IPS-18a (cell line): ENCODE measurements around the gene HOXB3.
"Not testable (repeated sequence)": the region's sequence is repeated elsewhere in the genome, so short reads cannot be mapped to it uniquely, and the experiment has no call there.

Experiments used
- H3K27ac ChIP-seq: one replicate; pipeline ENCODE4 v1.5.1; 2013; ENCODE audit warnings: low read length
- H3K27me3 ChIP-seq: one replicate; pipeline ENCODE4 v1.6.1; 2013; ENCODE audit warnings: mild to moderate bottlenecking, low read length; ENCODE audit not compliant: control insufficient read depth, insufficient read depth
- H3K36me3 ChIP-seq: one replicate; pipeline ENCODE4 v1.6.1; 2013; ENCODE audit warnings: low read depth, low read length; ENCODE audit not compliant: control insufficient read depth
- H3K4me1 ChIP-seq: one replicate; pipeline ENCODE4 v1.6.1; 2013; ENCODE audit warnings: low read depth, low read length; ENCODE audit not compliant: control insufficient read depth
- H3K4me3 ChIP-seq: one replicate; pipeline ENCODE4 v1.5.1; 2013; ENCODE audit warnings: low read length
- H3K9ac ChIP-seq: one replicate; pipeline ENCODE4 v1.6.1; 2013; ENCODE audit warnings: mild to moderate bottlenecking, low read length, moderate library complexity
- H3K9me3 ChIP-seq: one replicate; pipeline ENCODE4 v1.6.1; 2013; ENCODE audit warnings: low read depth, low read length; ENCODE audit not compliant: control insufficient read depth

Gene HOXB3

GRCh38 chr17:48543107-48543853 is 46.8 kb downstream of the HOXB3 start:
- Histone ChIP-seq H3K9ac (peak overlapping the region; percentile 27), H3K27me3 (peaks cover 100% of the 10 kb centered on the region), H3K4me1 (peaks cover 18% of the 10 kb centered on the region), H3K27ac (no peak overlapping the region), H3K4me3 (peak overlapping the region; percentile 43), H3K9me3 (no peaks in the 10 kb centered on the region), H3K36me3 (no peaks in the 10 kb centered on the region)

- Histone ChIP-seq H3K4me3 (peak overlapping the region; percentile 43), H3K36me3 (no peaks in the 10 kb centered on the region), H3K4me1 (peaks cover 18% of the 10 kb centered on the region), H3K9ac (no peak overlapping the region), H3K27ac (no peak overlapping the region), H3K9me3 (no peaks in the 10 kb centered on the region), H3K27me3 (peaks cover 100% of the 10 kb centered on the region)
These were observed 47.3 kb downstream of the HOXB3 start for GRCh38 chr17:48542698-48543106.

- Histone ChIP-seq H3K36me3 (no peaks in the 10 kb centered on the region), H3K9me3 (no peaks in the 10 kb centered on the region), H3K4me1 (peaks cover 18% of the 10 kb centered on the region), H3K27ac (no peak overlapping the region), H3K9ac (no peak overlapping the region), H3K27me3 (peaks cover 100% of the 10 kb centered on the region), H3K4me3 (peak overlapping the region; percentile 53)
These were observed 47.9 kb downstream of the HOXB3 start for GRCh38 chr17:48542114-48542656.

- Histone ChIP-seq H3K27me3 (peaks cover 99% of the 10 kb centered on the region), H3K4me1 (peaks cover 17% of the 10 kb centered on the region), H3K36me3 (no peaks in the 10 kb centered on the region), H3K9ac (no peak overlapping the region), H3K27ac (no peak overlapping the region), H3K9me3 (no peaks in the 10 kb centered on the region), H3K4me3 (peak overlapping the region; percentile 56)
These were observed 48.4 kb downstream of the HOXB3 start for GRCh38 chr17:48541577-48542113.

- Histone ChIP-seq H3K27ac (no peak overlapping the region), H3K27me3 (peaks cover 98% of the 10 kb centered on the region), H3K9me3 (no peaks in the 10 kb centered on the region), H3K4me1 (peaks cover 11% of the 10 kb centered on the region), H3K36me3 (no peaks in the 10 kb centered on the region), H3K4me3 (peak overlapping the region; percentile 56), H3K9ac (no peak overlapping the region)
These were observed 48.9 kb downstream of the HOXB3 start for GRCh38 chr17:48541036-48541576.

- peaks cover 97% of the 10 kb centered on the region for H3K27me3 ChIP-seq
These were observed 49.8 kb downstream of the HOXB3 start for GRCh38 chr17:48540213-48540612.

GRCh38 chr17:48539177-48539576 is 50.9 kb downstream of the HOXB3 start:
- H3K4me1 ChIP-seq: peaks cover 11% of the 10 kb centered on the region
- peaks cover 97% of the 10 kb centered on the region for H3K27me3 ChIP-seq
- H3K27ac ChIP-seq: no peak overlapping the region
- no peak overlapping the region for H3K4me3 ChIP-seq
- H3K9ac ChIP-seq: no peak overlapping the region
- no peaks in the 10 kb centered on the region for H3K9me3 ChIP-seq
- no peaks in the 10 kb centered on the region for H3K36me3 ChIP-seq

More at GRCh38 chr17:48540213-48540612, 49.8 kb downstream of the HOXB3 start:
- no peak overlapping the region for H3K4me3 ChIP-seq
- H3K9ac ChIP-seq: no peak overlapping the region
- no peaks in the 10 kb centered on the region for H3K9me3 ChIP-seq
- no peaks in the 10 kb centered on the region for H3K36me3 ChIP-seq
- peaks cover 11% of the 10 kb centered on the region for H3K4me1 ChIP-seq
- no peak overlapping the region for H3K27ac ChIP-seq

- Histone ChIP-seq H3K4me3 (no peak overlapping the region), H3K4me1 (peaks cover 4% of the 10 kb centered on the region), H3K9me3 (no peaks in the 10 kb centered on the region), H3K36me3 (no peaks in the 10 kb centered on the region), H3K27me3 (peaks cover 97% of the 10 kb centered on the region), H3K9ac (no peak overlapping the region), H3K27ac (no peak overlapping the region)
These were observed 52.7 kb downstream of the HOXB3 start for GRCh38 chr17:48537316-48537715.

- not testable (repeated sequence) for H3K4me1 ChIP-seq, H3K4me3 ChIP-seq, H3K9me3 ChIP-seq, H3K27ac ChIP-seq, H3K9ac ChIP-seq, H3K36me3 ChIP-seq
- peaks cover 97% of the 10 kb centered on the region for H3K27me3 ChIP-seq
These were observed 54.1 kb downstream of the HOXB3 start for GRCh38 chr17:48535793-48536559.

GRCh38 chr17:48532261-48532660 is 57.8 kb downstream of the HOXB3 start:
- Histone ChIP-seq H3K36me3 (no peaks in the 10 kb centered on the region), H3K27me3 (peaks cover 97% of the 10 kb centered on the region), H3K9me3 (no peaks in the 10 kb centered on the region), H3K4me3 (no peak overlapping the region), H3K27ac (no peak overlapping the region), H3K4me1 (peaks cover 22% of the 10 kb centered on the region), H3K9ac (no peak overlapping the region)

- Histone ChIP-seq H3K9ac (no peak within 1 kb of the TSS), H3K9me3 (no peaks in the 10 kb centered on the region), H3K36me3 (no peaks in the 10 kb centered on the region), H3K4me1 (peaks cover 31% of the 10 kb centered on the region), H3K4me3 (peak within 1 kb of the TSS; percentile 41), H3K27me3 (peaks cover 100% of the 10 kb centered on the region), H3K27ac (no peak within 1 kb of the TSS)
These were observed 59.2 kb downstream of the HOXB3 start, which contains the start of gene HOXB1 for GRCh38 chr17:48530887-48531272. Gene HOXB1, minus strand, starts transcription at chr17:48531011. Its CDS starts 107 bp downstream, at chr17:48530904.
